H4 (cell line): ENCODE data around the gene FDX1. TPM values are rescaled to one million over a fixed set of nuclear protein-coding genes. Genes with fewer than 3 reads are reported as not detected.

ENCODE experiments used
- DNase-seq: peaks from one replicate; pipeline ENCODE4 v3.0.0-alpha.2; 2015; ENCODE audit warnings: low spot score
- total RNA-seq: library from RNA; depleted of rRNA; stranded (reverse); fragments of >200 nt; shearing (Covaris generic); gene quantifications from 2 replicates; pipeline ENCODE4 v1.2.3, GENCODE V29; 2014

FDX1 gene
- total RNA-seq, 1 experiment from 2014 or later: 19.0 TPM

GRCh38 chr11:110467556-110467955 lies 37.8 kb downstream of the FDX1 start:
- peak; percentile 14 for DNase-seq

- no peak for DNase-seq
These were observed 38.4 kb downstream of the FDX1 start for GRCh38 chr11:110468121-110468520.

- DNase-seq: no peak
These were observed 39.4 kb downstream of the FDX1 start for GRCh38 chr11:110469127-110469526.

- DNase-seq: no peak
These were observed 41.0 kb downstream of the FDX1 start for GRCh38 chr11:110470716-110471115.

GRCh38 chr11:110471371-110471770 lies 41.6 kb downstream of the FDX1 start:
- no peak for DNase-seq

GRCh38 chr11:110472858-110473257 lies 43.1 kb downstream of the FDX1 start:
- no peak for DNase-seq

GRCh38 chr11:110473706-110474105 lies 44.0 kb downstream of the FDX1 start:
- no peak for DNase-seq

GRCh38 chr11:110474578-110474977 lies 44.8 kb downstream of the FDX1 start:
- no peak for DNase-seq

- no peak for DNase-seq
These were observed 45.9 kb downstream of the FDX1 start for GRCh38 chr11:110475671-110476070.

- peak; percentile 15 for DNase-seq
These were observed 48.7 kb downstream of the FDX1 start for GRCh38 chr11:110478410-110478809.

- peak; percentile 44 for DNase-seq
These were observed 49.7 kb downstream of the FDX1 start for GRCh38 chr11:110479108-110480101.

GRCh38 chr11:110481523-110481922 lies 51.8 kb downstream of the FDX1 start:
- DNase-seq: no peak

- no peak for DNase-seq
These were observed 56.4 kb downstream of the FDX1 start for GRCh38 chr11:110486156-110486555.

- DNase-seq: no peak
These were observed 58.7 kb downstream of the FDX1 start for GRCh38 chr11:110488446-110488845.

- peak; percentile 24 for DNase-seq
These were observed 61.1 kb downstream of the FDX1 start for GRCh38 chr11:110490886-110491285.

GRCh38 chr11:110491577-110492320 lies 62.0 kb downstream of the FDX1 start:
- DNase-seq: no peak

GRCh38 chr11:110492321-110492685 lies 62.6 kb downstream of the FDX1 start:
- no peak for DNase-seq

- no peak for DNase-seq
These were observed 63.6 kb downstream of the FDX1 start for GRCh38 chr11:110493346-110493745.

- no peak for DNase-seq
These were observed 67.7 kb downstream of the FDX1 start for GRCh38 chr11:110497231-110497978.

- no peak for DNase-seq
These were observed 71.7 kb downstream of the FDX1 start for GRCh38 chr11:110501428-110501827.

- DNase-seq: no peak
These were observed 76.0 kb downstream of the FDX1 start for GRCh38 chr11:110505528-110506284.
